Esophagus squamous epithelium (tissue), 5 donors: Measurements from ENCODE around the gene ZDHHC3. TPM values are rescaled to one million over a fixed set of nuclear protein-coding genes. Genes with fewer than 3 reads are reported as not detected.

Source experiments
- DNase-seq: peaks from one replicate; lab custom pipeline; 2025; lab: John Stamatoyannopoulos, UW
- H3K27ac ChIP-seq, 4 donors: fragments of 200-600 bp; sonication (generic); one replicate each; pipeline ENCODE4 v1.5.1; 2016 to 2019; ENCODE audit warnings: mild to moderate bottlenecking in 1 of 4
- H3K27me3 ChIP-seq, 4 donors: fragments of 200-600 bp; sonication (generic); 1 replicate in 3 of 4; 2 replicates in 1 of 4; pipeline versions ENCODE4 v1.5.1 to v1.6.0; 2017 to 2021; ENCODE audit warnings: antibody characterized with exemption in 1 of 4
- H3K36me3 ChIP-seq, 3 donors: fragments of 200-600 bp; sonication (generic); one replicate each; pipeline ENCODE4 v1.5.1; 2016 to 2019
- H3K4me1 ChIP-seq, 3 donors: fragments of 200-600 bp; sonication (generic); one replicate each; pipeline ENCODE4 v1.5.1; 2017 to 2019
- H3K4me3 ChIP-seq, 4 donors: fragments of 200-600 bp; sonication (generic); 1 replicate in 3 of 4; 2 replicates in 1 of 4; pipeline ENCODE4 v1.5.1; 2016 to 2019; ENCODE audit warnings: mild to moderate bottlenecking in 2 of 4, moderate library complexity in 1 of 4
- H3K9me3 ChIP-seq, 3 donors: fragments of 200-600 bp; sonication (generic); one replicate each; pipeline ENCODE4 v1.5.1; 2016 to 2019
- POLR2A ChIP-seq, 4 donors: fragments of 450-650 bp; IDR thresholded peaks; one replicate each; pipeline ENCODE4 v1.6.1; 2017; ENCODE audit warnings: antibody characterized with exemption in 4 of 4, mild to moderate bottlenecking in 4 of 4, moderate library complexity in 3 of 4
- WGBS, 2 donors: methylation state at CpG; one replicate each; pipeline ENCODE4 v1.1.5; 2018; 5-methylcytosine and 5-hydroxymethylcytosine counted together
- intact Hi-C: fragments of 100-400 bp; cut with DNase I; formaldehyde crosslinking; loops from one replicate; pipeline ENCODE4 v1.15.0; 2022
- total RNA-seq, 4 donors: library from RNA; depleted of rRNA; stranded (reverse); fragments of >200 nt; gene quantifications; one replicate each; pipeline ENCODE4 v1.1.0, GENCODE V29; 2016
- TF ChIP-seq, protein P1 (sequence below), 6 experiments: fragments of 450-650 bp in 4 of 6; fragments of 200-600 bp in 2 of 6; sonication (generic) in 2 of 6; IDR thresholded peaks; one replicate each; pipeline ENCODE4 v1.5.1; 2016 to 2019; ENCODE audit warnings: antibody characterized with exemption in 6 of 6, mild to moderate bottlenecking in 4 of 6, moderate library complexity in 4 of 6
- donor health status: DM: yes; HTN: yes; CAD: no.

The ZDHHC3 gene
- total RNA-seq, 4 donors from 2014 or later: 64.6 to 93.8 (median 73.0) TPM

DNA sequence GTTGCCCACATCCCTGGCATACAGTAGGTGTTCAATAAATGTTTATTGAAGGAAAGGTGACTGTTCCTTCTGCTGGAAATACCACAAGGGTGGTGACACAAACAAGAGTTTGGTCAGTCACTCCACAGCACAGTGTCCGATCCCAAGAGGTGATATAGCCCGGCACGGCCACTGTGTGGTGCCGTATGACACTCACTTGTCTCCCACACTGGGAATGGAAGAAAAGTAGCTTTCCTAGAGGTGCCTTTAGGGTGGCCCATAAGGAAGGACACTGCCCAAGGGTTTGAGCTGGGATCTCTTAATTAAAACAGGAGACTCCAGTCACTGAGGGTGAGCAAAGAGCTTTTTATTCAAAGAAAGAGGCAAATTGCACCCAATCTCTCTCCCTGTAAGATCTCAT is 61.0 kb downstream of the ZDHHC3 start:
- H3K36me3 ChIP-seq: peaks cover 0 to 41% (median 0%) of the 10 kb centered on the region in 3 donors
- H3K4me1 ChIP-seq: peaks cover 0 to 7% (median 0%) of the 10 kb centered on the region in 3 donors
- no peaks in the 10 kb centered on the region for H3K9me3 ChIP-seq
- no peak for DNase-seq
- WGBS, 2 donors: 48 to 60% methylated on average over 4 of the region's 4 CpGs
- no peak overlapping the region for H3K27ac ChIP-seq
- intact Hi-C loops: loop anchor here (5.0 to 10.0 kb wide), 2 partner anchors 120 to 383 kb away; no protein-coding TSS in a partner anchor
- TF ChIP-seq POLR2A (IDR thresholded peaks at IDR 0.05): no peak
- TF ChIP-seq, protein P1, sequence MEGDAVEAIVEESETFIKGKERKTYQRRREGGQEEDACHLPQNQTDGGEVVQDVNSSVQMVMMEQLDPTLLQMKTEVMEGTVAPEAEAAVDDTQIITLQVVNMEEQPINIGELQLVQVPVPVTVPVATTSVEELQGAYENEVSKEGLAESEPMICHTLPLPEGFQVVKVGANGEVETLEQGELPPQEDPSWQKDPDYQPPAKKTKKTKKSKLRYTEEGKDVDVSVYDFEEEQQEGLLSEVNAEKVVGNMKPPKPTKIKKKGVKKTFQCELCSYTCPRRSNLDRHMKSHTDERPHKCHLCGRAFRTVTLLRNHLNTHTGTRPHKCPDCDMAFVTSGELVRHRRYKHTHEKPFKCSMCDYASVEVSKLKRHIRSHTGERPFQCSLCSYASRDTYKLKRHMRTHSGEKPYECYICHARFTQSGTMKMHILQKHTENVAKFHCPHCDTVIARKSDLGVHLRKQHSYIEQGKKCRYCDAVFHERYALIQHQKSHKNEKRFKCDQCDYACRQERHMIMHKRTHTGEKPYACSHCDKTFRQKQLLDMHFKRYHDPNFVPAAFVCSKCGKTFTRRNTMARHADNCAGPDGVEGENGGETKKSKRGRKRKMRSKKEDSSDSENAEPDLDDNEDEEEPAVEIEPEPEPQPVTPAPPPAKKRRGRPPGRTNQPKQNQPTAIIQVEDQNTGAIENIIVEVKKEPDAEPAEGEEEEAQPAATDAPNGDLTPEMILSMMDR (IDR thresholded peaks at IDR 0.05): peak in 5 of 6 experiments; percentile 11 to 59 (median 29)
- H3K4me3 ChIP-seq: no peak overlapping the region
- H3K27me3 ChIP-seq: peaks cover 0 to 3% (median 0%) of the 10 kb centered on the region in 4 donors

DNA sequence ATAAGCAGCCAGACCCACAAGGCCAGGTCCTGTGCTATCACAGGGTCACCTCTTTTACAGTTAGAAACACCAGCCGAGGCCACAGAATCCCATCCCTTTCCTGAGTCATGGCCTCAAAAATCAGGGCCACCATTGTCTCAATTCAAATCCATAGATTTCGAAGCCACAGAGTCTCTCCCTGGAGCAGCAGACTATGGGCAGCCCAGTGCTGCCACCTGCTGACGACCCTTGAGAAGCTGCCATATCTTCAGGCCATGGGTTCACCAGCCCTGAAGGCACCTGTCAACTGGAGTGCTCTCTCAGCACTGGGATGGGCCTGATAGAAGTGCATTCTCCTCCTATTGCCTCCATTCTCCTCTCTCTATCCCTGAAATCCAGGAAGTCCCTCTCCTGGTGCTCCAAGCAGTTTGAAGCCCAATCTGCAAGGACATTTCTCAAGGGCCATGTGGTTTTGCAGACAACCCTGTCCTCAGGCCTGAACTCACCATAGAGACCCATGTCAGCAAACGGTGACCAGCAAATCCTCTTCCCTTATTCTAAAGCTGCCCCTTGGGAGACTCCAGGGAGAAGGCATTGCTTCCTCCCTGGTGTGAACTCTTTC is 62.0 kb downstream of the ZDHHC3 start:
- 28 to 56% methylated on average over 3 of the region's 4 CpGs for WGBS, 2 donors
- peaks cover 0 to 12% (median 2%) of the 10 kb centered on the region in 4 donors for H3K27me3 ChIP-seq
- no peak overlapping the region for H3K27ac ChIP-seq
- no peak for DNase-seq
- H3K4me1 ChIP-seq: peaks cover 0 to 7% (median 0%) of the 10 kb centered on the region in 3 donors
- no peak overlapping the region for H3K4me3 ChIP-seq
- no peak for TF ChIP-seq POLR2A (IDR thresholded peaks at IDR 0.05)
- TF ChIP-seq, protein P1 (IDR thresholded peaks at IDR 0.05): peak; percentile 35 to 85 (median 76)
- peaks cover 0 to 4% (median 0%) of the 10 kb centered on the region in 3 donors for H3K9me3 ChIP-seq
- peaks cover 0 to 34% (median 0%) of the 10 kb centered on the region in 3 donors for H3K36me3 ChIP-seq
- intact Hi-C loops: loop anchor here (5.0 to 10.0 kb wide), 2 partner anchors 121 to 382 kb away; no protein-coding TSS in a partner anchor

DNA sequence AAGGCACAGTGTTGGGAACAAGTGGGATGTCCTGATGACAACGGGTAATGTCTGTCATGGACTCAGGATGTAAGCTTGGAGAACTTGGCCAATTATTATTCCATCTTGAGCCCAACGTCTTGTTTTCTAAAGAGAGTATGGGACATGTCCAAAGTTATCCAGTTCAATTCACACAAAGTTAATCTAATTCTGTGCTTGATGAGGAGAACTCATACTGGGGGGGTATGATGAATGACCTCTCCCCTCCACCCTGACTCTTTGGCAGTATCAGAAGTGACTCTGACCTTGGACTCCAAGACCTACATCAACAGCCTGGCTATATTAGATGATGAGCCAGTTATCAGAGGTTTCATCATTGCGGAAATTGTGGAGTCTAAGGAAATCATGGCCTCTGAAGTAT is 65.3 kb downstream of the ZDHHC3 start:
- H3K4me1 ChIP-seq: peaks cover 0 to 7% (median 0%) of the 10 kb centered on the region in 3 donors
- no peak for TF ChIP-seq POLR2A (IDR thresholded peaks at IDR 0.05)
- TF ChIP-seq, protein P1 (IDR thresholded peaks at IDR 0.05): no peak
- DNase-seq: no peak
- intact Hi-C loops: loop anchor here (5.0 to 10.0 kb wide), 2 partner anchors 124 to 378 kb away; no protein-coding TSS in a partner anchor
- peaks cover 0 to 5% (median 0%) of the 10 kb centered on the region in 3 donors for H3K9me3 ChIP-seq
- WGBS, 2 donors: 91 to 98% methylated on average over 3 of the region's 3 CpGs
- no peak overlapping the region for H3K27ac ChIP-seq
- no peak overlapping the region for H3K4me3 ChIP-seq
- H3K36me3 ChIP-seq: peaks cover 0 to 1% (median 0%) of the 10 kb centered on the region in 3 donors
- H3K27me3 ChIP-seq: peaks cover 0 to 22% (median 2%) of the 10 kb centered on the region in 4 donors

DNA sequence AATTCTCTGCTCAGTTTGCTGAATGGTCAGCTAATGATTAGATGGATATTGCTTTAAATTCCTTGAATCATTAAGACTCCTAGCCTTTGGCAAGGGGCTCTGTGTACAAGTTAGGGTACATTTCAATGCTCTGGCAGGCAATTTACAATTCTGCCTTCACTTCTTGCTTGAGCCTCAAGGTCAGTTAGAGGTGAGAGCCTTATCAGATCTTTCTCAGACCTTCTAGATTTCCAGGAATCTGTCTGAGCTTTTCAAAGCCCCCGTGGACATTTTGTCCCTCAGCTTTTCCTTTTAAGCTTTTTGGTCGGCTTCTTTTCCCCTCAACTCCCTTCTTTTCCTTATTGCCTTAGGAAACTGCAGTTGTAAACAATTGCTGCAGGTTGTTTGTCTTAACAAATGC is 66.9 kb downstream of the ZDHHC3 start:
- H3K4me1 ChIP-seq: peaks cover 0 to 6% (median 0%) of the 10 kb centered on the region in 3 donors
- DNase-seq: no peak
- WGBS, 2 donors: 11 to 45% methylated on average over 2 of the region's 2 CpGs
- no peaks in the 10 kb centered on the region for H3K36me3 ChIP-seq
- H3K27me3 ChIP-seq: peaks cover 0 to 25% (median 2%) of the 10 kb centered on the region in 4 donors
- intact Hi-C loops: no loop called here
- TF ChIP-seq, protein P1 (IDR thresholded peaks at IDR 0.05): no peak
- H3K9me3 ChIP-seq: peaks cover 0 to 5% (median 0%) of the 10 kb centered on the region in 3 donors
- no peak overlapping the region for H3K4me3 ChIP-seq
- no peak overlapping the region for H3K27ac ChIP-seq

DNA sequence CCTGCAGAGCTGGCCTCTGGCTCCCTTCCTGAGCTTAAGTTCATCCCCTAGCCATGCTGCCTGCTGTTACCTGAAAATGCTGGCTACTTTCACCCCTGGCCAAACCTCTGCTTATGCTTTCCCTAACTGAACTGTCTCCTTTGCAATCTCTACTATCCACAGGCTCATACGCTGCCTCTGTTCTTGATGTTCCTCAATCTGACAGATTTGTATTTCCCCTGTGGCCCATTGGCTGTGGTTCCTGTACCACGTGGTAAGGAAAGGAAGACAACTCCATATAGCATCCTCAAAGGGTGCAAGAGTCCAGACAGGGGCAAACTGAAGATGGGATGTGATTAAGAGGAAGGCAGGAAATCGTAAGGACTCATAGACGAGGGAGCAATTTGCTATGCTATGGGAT is 68.4 kb downstream of the ZDHHC3 start:
- peaks cover 0 to 32% (median 2%) of the 10 kb centered on the region in 4 donors for H3K27me3 ChIP-seq
- DNase-seq: no peak
- TF ChIP-seq POLR2A (IDR thresholded peaks at IDR 0.05): no peak
- TF ChIP-seq, protein P1 (IDR thresholded peaks at IDR 0.05): no peak
- no peaks in the 10 kb centered on the region for H3K4me1 ChIP-seq
- H3K9me3 ChIP-seq: peaks cover 0 to 5% (median 0%) of the 10 kb centered on the region in 3 donors
- no peak overlapping the region for H3K27ac ChIP-seq
- WGBS, 2 donors: 73 to 81% methylated on average over 3 to 4 of the region's 4 CpGs
- intact Hi-C loops: no loop called here
- H3K36me3 ChIP-seq: no peaks in the 10 kb centered on the region
- H3K4me3 ChIP-seq: no peak overlapping the region
